HG03135 (cell line): ENCODE results near the gene ADAM12.

Experiments
- ATAC-seq: cut with Tn5 transposase; IDR thresholded peaks from one replicate; pipeline ENCODE4 v1.9.1; 2021; ENCODE audit warnings: mild to moderate bottlenecking, moderate library complexity; ENCODE audit not compliant: unreplicated experiment

The ADAM12 gene

GRCh38 chr10:126242397-126243260 lies 145.6 kb downstream of the ADAM12 start:
- ATAC-seq: no peak

- no peak for ATAC-seq
Measured at GRCh38 chr10:126240483-126240882, 147.8 kb downstream of the ADAM12 start.

GRCh38 chr10:126239844-126240243 lies 148.4 kb downstream of the ADAM12 start:
- no peak for ATAC-seq

GRCh38 chr10:126235979-126236851 lies 152.1 kb downstream of the ADAM12 start:
- ATAC-seq: no peak

GRCh38 chr10:126235091-126235978 lies 152.9 kb downstream of the ADAM12 start:
- ATAC-seq: no peak

- ATAC-seq: no peak
Measured at GRCh38 chr10:126234630-126235029, 153.6 kb downstream of the ADAM12 start.

- no peak for ATAC-seq
Measured at GRCh38 chr10:126233182-126234148, 154.8 kb downstream of the ADAM12 start.

- no peak for ATAC-seq
Measured at GRCh38 chr10:126230587-126230986, 157.7 kb downstream of the ADAM12 start.

- no peak for ATAC-seq
Measured at GRCh38 chr10:126229686-126230085, 158.6 kb downstream of the ADAM12 start.

- no peak for ATAC-seq
Measured at GRCh38 chr10:126227762-126228134, 160.5 kb downstream of the ADAM12 start.

- no peak for ATAC-seq
Measured at GRCh38 chr10:126226988-126227761, 161.1 kb downstream of the ADAM12 start.

- ATAC-seq: no peak
Measured at GRCh38 chr10:126226205-126226604, 162.1 kb downstream of the ADAM12 start.

GRCh38 chr10:126225672-126226008 lies 162.6 kb downstream of the ADAM12 start:
- ATAC-seq: no peak

- no peak for ATAC-seq
Measured at GRCh38 chr10:126224967-126225671, 163.2 kb downstream of the ADAM12 start.

GRCh38 chr10:126223512-126224067 lies 164.7 kb downstream of the ADAM12 start:
- no peak for ATAC-seq

- ATAC-seq: no peak
Measured at GRCh38 chr10:126222736-126223511, 165.4 kb downstream of the ADAM12 start.

GRCh38 chr10:126221874-126222273 lies 166.4 kb downstream of the ADAM12 start:
- no peak for ATAC-seq
